ENCODE data around the gene KCNK15.

KCNK15 gene

GRCh38 chr20:44795836-44796235 is 50.2 kb downstream of the KCNK15 start:
- TF ChIP-seq, protein P1, sequence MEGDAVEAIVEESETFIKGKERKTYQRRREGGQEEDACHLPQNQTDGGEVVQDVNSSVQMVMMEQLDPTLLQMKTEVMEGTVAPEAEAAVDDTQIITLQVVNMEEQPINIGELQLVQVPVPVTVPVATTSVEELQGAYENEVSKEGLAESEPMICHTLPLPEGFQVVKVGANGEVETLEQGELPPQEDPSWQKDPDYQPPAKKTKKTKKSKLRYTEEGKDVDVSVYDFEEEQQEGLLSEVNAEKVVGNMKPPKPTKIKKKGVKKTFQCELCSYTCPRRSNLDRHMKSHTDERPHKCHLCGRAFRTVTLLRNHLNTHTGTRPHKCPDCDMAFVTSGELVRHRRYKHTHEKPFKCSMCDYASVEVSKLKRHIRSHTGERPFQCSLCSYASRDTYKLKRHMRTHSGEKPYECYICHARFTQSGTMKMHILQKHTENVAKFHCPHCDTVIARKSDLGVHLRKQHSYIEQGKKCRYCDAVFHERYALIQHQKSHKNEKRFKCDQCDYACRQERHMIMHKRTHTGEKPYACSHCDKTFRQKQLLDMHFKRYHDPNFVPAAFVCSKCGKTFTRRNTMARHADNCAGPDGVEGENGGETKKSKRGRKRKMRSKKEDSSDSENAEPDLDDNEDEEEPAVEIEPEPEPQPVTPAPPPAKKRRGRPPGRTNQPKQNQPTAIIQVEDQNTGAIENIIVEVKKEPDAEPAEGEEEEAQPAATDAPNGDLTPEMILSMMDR (IDR thresholded peaks at IDR 0.05; ENCODE audit: control insufficient read depth, insufficient read depth, low read depth, low read length, missing control alignments), result no peak
- H3K4me3 ChIP-seq (ENCODE audit: control insufficient read depth, low read depth, low read length), result no peak overlapping the region
- DNase-seq (ENCODE audit: low read depth), result no peak

DNA sequence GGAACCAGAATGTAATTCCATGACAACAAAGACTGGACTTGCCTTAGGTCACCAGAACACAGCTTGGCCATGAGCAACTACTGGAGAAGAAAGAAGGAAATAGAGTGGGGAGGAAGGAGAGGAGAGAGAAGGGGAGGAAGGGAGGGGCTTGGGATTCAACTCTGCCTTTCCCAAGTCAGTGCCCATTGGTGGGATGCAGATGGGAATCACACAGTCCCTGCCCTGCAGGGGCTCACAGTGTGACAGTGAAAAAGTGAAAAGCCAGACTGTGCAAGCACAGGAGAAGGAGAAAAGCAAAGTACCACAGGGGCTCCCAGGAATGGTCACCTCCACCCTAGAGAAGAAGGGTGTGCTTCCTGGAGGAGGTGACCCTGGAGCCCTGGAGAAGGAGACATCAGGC is 50.6 kb downstream of the KCNK15 start:
- no peak for DNase-seq (ENCODE audit: low read depth)
- no peak overlapping the region for H3K4me3 ChIP-seq (ENCODE audit: control insufficient read depth, low read depth, low read length)
- TF ChIP-seq, protein P1 (IDR thresholded peaks at IDR 0.05; ENCODE audit: control insufficient read depth, insufficient read depth, low read depth, low read length, missing control alignments), result no peak

DNA sequence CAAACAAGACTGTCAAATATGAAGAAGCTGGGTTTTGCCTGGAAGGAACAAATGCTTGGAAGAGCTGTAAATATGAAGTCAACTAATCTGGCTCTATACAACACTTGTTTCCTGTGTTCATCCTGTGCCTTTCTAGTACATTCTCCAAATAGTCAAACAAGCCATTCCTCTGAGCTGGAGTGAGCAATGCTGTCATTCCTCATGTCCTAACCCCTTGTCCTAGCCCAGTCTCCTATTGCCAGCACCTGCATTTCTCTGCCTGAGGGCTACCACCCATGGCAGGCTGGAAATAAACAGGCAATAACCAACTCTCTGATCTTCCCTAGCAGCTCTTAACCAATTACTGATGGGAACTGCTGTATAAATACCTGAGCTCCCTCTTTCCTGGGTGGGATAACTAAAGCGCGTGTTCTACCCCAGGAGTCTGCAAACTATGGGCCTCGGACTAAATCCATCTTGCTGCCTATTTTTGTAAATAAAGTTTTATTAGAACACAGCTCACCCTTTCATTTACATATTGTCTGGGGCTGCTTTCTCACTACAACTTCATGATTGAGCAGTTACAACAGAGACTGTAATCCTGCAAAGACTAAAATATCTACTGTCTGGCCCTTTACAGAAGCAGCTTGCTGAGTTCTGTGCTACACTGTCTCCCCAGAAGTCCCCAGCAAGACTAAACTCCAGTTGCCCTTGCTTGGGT is 51.2 kb downstream of the KCNK15 start:
- TF ChIP-seq, protein P1 (IDR thresholded peaks at IDR 0.05; ENCODE audit: control insufficient read depth, insufficient read depth, low read depth, low read length, missing control alignments), result no peak
- H3K4me3 ChIP-seq (ENCODE audit: control insufficient read depth, low read depth, low read length), result no peak overlapping the region
- DNase-seq (ENCODE audit: low read depth), result no peak

DNA sequence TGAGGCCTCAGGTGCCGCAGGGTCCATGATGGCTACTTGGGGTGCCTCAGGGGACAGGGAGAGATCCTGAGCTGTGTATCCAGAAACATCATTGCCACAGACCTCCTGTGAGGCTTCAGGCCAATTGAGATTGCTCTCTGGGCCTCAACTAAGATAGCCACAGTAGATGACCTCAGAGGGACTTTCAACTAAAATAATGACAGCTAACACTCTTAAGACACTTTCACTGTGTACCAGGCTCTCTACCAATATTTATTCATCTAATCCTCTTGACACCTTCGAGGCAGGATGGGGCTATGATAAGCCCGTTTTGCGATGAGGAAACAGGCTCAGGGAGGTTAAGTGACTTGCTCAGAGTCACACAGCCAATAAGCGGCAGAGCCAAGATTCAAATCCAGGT is 54.0 kb downstream of the KCNK15 start:
- TF ChIP-seq, protein P1 (IDR thresholded peaks at IDR 0.05; ENCODE audit: control insufficient read depth, insufficient read depth, low read depth, low read length, missing control alignments), result no peak
- DNase-seq (ENCODE audit: low read depth), result no peak
- H3K4me3 ChIP-seq (ENCODE audit: control insufficient read depth, low read depth, low read length), result no peak overlapping the region

GRCh38 chr20:44800391-44801046 is 54.9 kb downstream of the KCNK15 start:
- no peak overlapping the region for H3K4me3 ChIP-seq (ENCODE audit: control insufficient read depth, low read depth, low read length)
- TF ChIP-seq, protein P1 (IDR thresholded peaks at IDR 0.05; ENCODE audit: control insufficient read depth, insufficient read depth, low read depth, low read length, missing control alignments), result no peak
- DNase-seq (ENCODE audit: low read depth), result no peak
